Measurements from ENCODE around the gene ARL6IP5. TPM values are rescaled to one million over a fixed set of nuclear protein-coding genes. Genes with fewer than 3 reads are reported as not detected.

Gene ARL6IP5
- total RNA-seq, 1 donor = 91.2 TPM

GRCh38 chr3:69085833-69086722 lies 1.3 kb downstream of the ARL6IP5 start:
- Histone ChIP-seq H3K4me2 (ENCODE audit: insufficient read depth, low read length) (peak overlapping the region; percentile 93), H4K20me1 (ENCODE audit: insufficient read depth, low read length) (peaks cover 29% of the 10 kb centered on the region), H3K27ac (ENCODE audit: low read depth, low read length) (peak overlapping the region; percentile 94), H3K27me3 (ENCODE audit: insufficient read depth, low read length) (no peaks in the 10 kb centered on the region), H3K4me3 (ENCODE audit: insufficient read depth, low read length) (peak overlapping the region; percentile 94), H3K4me1 (ENCODE audit: insufficient read depth, low read length) (peaks cover 76% of the 10 kb centered on the region), H3K9me3 (ENCODE audit: low read depth, low read length) (no peaks in the 10 kb centered on the region), H3K79me2 (ENCODE audit: insufficient read depth, low read length) (peaks cover 53% of the 10 kb centered on the region), H3K36me3 (ENCODE audit: insufficient read depth, low read length) (peaks cover 4% of the 10 kb centered on the region), H2AFZ (ENCODE audit: low read length) (peak overlapping the region; percentile 58)
- peak; percentile 66 for DNase-seq (ENCODE audit: insufficient read length, low spot score, missing footprints)
- no peak for TF ChIP-seq CTCF (IDR thresholded peaks at IDR 0.05; ENCODE audit: extremely low read depth, low read depth, low read length)

GRCh38 chr3:69087030-69087791 lies 2.5 kb downstream of the ARL6IP5 start:
- Histone ChIP-seq H2AFZ (ENCODE audit: low read length) (no peak overlapping the region), H3K4me2 (ENCODE audit: insufficient read depth, low read length) (peak overlapping the region; percentile 93), H3K4me3 (ENCODE audit: insufficient read depth, low read length) (peak overlapping the region; percentile 24), H3K27me3 (ENCODE audit: insufficient read depth, low read length) (no peaks in the 10 kb centered on the region), H3K9me3 (ENCODE audit: low read depth, low read length) (no peaks in the 10 kb centered on the region), H3K36me3 (ENCODE audit: insufficient read depth, low read length) (peaks cover 8% of the 10 kb centered on the region), H3K4me1 (ENCODE audit: insufficient read depth, low read length) (peaks cover 69% of the 10 kb centered on the region), H3K27ac (ENCODE audit: low read depth, low read length) (peak overlapping the region; percentile 94), H4K20me1 (ENCODE audit: insufficient read depth, low read length) (peaks cover 35% of the 10 kb centered on the region), H3K79me2 (ENCODE audit: insufficient read depth, low read length) (peaks cover 64% of the 10 kb centered on the region)
- no peak for TF ChIP-seq CTCF (IDR thresholded peaks at IDR 0.05; ENCODE audit: extremely low read depth, low read depth, low read length)
- DNase-seq (ENCODE audit: insufficient read length, low spot score, missing footprints) = no peak

GRCh38 chr3:69088063-69088462 lies 3.3 kb downstream of the ARL6IP5 start:
- H3K79me2 ChIP-seq (ENCODE audit: insufficient read depth, low read length) = peaks cover 71% of the 10 kb centered on the region
- TF ChIP-seq CTCF (IDR thresholded peaks at IDR 0.05; ENCODE audit: extremely low read depth, low read depth, low read length) = no peak
- no peaks in the 10 kb centered on the region for H3K27me3 ChIP-seq (ENCODE audit: insufficient read depth, low read length)
- H2AFZ ChIP-seq (ENCODE audit: low read length) = no peak overlapping the region
- H3K4me2 ChIP-seq (ENCODE audit: insufficient read depth, low read length) = peak overlapping the region; percentile 93
- peaks cover 37% of the 10 kb centered on the region for H4K20me1 ChIP-seq (ENCODE audit: insufficient read depth, low read length)
- H3K27ac ChIP-seq (ENCODE audit: low read depth, low read length) = peak overlapping the region; percentile 10
- no peaks in the 10 kb centered on the region for H3K9me3 ChIP-seq (ENCODE audit: low read depth, low read length)
- H3K4me3 ChIP-seq (ENCODE audit: insufficient read depth, low read length) = peak overlapping the region; percentile 1
- peaks cover 10% of the 10 kb centered on the region for H3K36me3 ChIP-seq (ENCODE audit: insufficient read depth, low read length)
- H3K4me1 ChIP-seq (ENCODE audit: insufficient read depth, low read length) = peaks cover 61% of the 10 kb centered on the region
- no peak for DNase-seq (ENCODE audit: insufficient read length, low spot score, missing footprints)

- peaks cover 84% of the 10 kb centered on the region for H3K79me2 ChIP-seq (ENCODE audit: insufficient read depth, low read length)
- H3K9me3 ChIP-seq (ENCODE audit: low read depth, low read length) = no peaks in the 10 kb centered on the region
- no peak for TF ChIP-seq CTCF (IDR thresholded peaks at IDR 0.05; ENCODE audit: extremely low read depth, low read depth, low read length)
- H3K4me2 ChIP-seq (ENCODE audit: insufficient read depth, low read length) = peak overlapping the region; percentile 69
- peaks cover 10% of the 10 kb centered on the region for H3K36me3 ChIP-seq (ENCODE audit: insufficient read depth, low read length)
- H3K4me3 ChIP-seq (ENCODE audit: insufficient read depth, low read length) = peak overlapping the region; percentile 24
- H3K27ac ChIP-seq (ENCODE audit: low read depth, low read length) = peak overlapping the region; percentile 50
- H2AFZ ChIP-seq (ENCODE audit: low read length) = no peak overlapping the region
- H3K27me3 ChIP-seq (ENCODE audit: insufficient read depth, low read length) = no peaks in the 10 kb centered on the region
- peaks cover 59% of the 10 kb centered on the region for H3K4me1 ChIP-seq (ENCODE audit: insufficient read depth, low read length)
- DNase-seq (ENCODE audit: insufficient read length, low spot score, missing footprints) = no peak
- peaks cover 49% of the 10 kb centered on the region for H4K20me1 ChIP-seq (ENCODE audit: insufficient read depth, low read length)
Observed at GRCh38 chr3:69090021-69090420, 5.3 kb downstream of the ARL6IP5 start.
